C4-2B (cell line): ENCODE data around the gene CTAG1B.

Source experiments
- ZFX ChIP-seq: fragments of 450-650 bp; IDR thresholded peaks from 2 replicates; pipeline ENCODE4 v1.6.1; 2017
- TF ChIP-seq, protein P1 (sequence below): fragments of 450-650 bp; conservative IDR thresholded peaks from 2 replicates; pipeline ENCODE4 v1.5.1; 2017; ENCODE audit warnings: mild to moderate bottlenecking

- TF ChIP-seq, protein P1, sequence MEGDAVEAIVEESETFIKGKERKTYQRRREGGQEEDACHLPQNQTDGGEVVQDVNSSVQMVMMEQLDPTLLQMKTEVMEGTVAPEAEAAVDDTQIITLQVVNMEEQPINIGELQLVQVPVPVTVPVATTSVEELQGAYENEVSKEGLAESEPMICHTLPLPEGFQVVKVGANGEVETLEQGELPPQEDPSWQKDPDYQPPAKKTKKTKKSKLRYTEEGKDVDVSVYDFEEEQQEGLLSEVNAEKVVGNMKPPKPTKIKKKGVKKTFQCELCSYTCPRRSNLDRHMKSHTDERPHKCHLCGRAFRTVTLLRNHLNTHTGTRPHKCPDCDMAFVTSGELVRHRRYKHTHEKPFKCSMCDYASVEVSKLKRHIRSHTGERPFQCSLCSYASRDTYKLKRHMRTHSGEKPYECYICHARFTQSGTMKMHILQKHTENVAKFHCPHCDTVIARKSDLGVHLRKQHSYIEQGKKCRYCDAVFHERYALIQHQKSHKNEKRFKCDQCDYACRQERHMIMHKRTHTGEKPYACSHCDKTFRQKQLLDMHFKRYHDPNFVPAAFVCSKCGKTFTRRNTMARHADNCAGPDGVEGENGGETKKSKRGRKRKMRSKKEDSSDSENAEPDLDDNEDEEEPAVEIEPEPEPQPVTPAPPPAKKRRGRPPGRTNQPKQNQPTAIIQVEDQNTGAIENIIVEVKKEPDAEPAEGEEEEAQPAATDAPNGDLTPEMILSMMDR, result no peak
- no peak for TF ChIP-seq ZFX
These were observed 29.8 kb upstream of the CTAG1B start for GRCh38 chrX:154648931-154649330.
